ENCODE results near the gene SPNS2. TPM values are rescaled to one million over a fixed set of nuclear protein-coding genes. Genes with fewer than 3 reads are reported as not detected.

SPNS2 gene
- total RNA-seq, 3 donors from 2014 or later = 0.33 to 0.47 (median 0.46) TPM

GRCh38 chr17:4548721-4549531 lies 50.2 kb downstream of the SPNS2 start:
- DNase-seq = no peak
- no peaks in the 10 kb centered on the region for H3K9me3 Mint-ChIP-seq
- peaks cover 22% of the 10 kb centered on the region for H3K36me3 Mint-ChIP-seq (ENCODE audit: insufficient read depth)
- H3K27me3 Mint-ChIP-seq (ENCODE audit: low read depth) = no peaks in the 10 kb centered on the region
- H3K4me1 Mint-ChIP-seq (ENCODE audit: low read depth) = peaks cover 7% of the 10 kb centered on the region
- ATAC-seq = no peak
- no peak overlapping the region for H3K4me3 Mint-ChIP-seq

- Mint-ChIP-seq H3K9me3 (no peaks in the 10 kb centered on the region), H3K36me3 (ENCODE audit: insufficient read depth) (peaks cover 20% of the 10 kb centered on the region), H3K27me3 (ENCODE audit: low read depth) (no peaks in the 10 kb centered on the region), H3K4me1 (ENCODE audit: low read depth) (peaks cover 14% of the 10 kb centered on the region), H3K4me3 (no peak overlapping the region)
- no peak for DNase-seq
- no peak for ATAC-seq
Measured at GRCh38 chr17:4549781-4550533, 51.3 kb downstream of the SPNS2 start.

GRCh38 chr17:4550534-4551039 lies 51.9 kb downstream of the SPNS2 start:
- peaks cover 20% of the 10 kb centered on the region for H3K36me3 Mint-ChIP-seq (ENCODE audit: insufficient read depth)
- no peak overlapping the region for H3K4me3 Mint-ChIP-seq
- DNase-seq (no peak), ATAC-seq (no peak)
- H3K4me1 Mint-ChIP-seq (ENCODE audit: low read depth) = peaks cover 16% of the 10 kb centered on the region
- H3K9me3 Mint-ChIP-seq = no peaks in the 10 kb centered on the region
- no peaks in the 10 kb centered on the region for H3K27me3 Mint-ChIP-seq (ENCODE audit: low read depth)

GRCh38 chr17:4551141-4551540 lies 52.5 kb downstream of the SPNS2 start:
- ATAC-seq (no peak), DNase-seq (no peak)
- H3K27me3 Mint-ChIP-seq (ENCODE audit: low read depth) = no peaks in the 10 kb centered on the region
- no peak overlapping the region for H3K4me3 Mint-ChIP-seq
- peaks cover 22% of the 10 kb centered on the region for H3K4me1 Mint-ChIP-seq (ENCODE audit: low read depth)
- H3K9me3 Mint-ChIP-seq = no peaks in the 10 kb centered on the region
- peaks cover 20% of the 10 kb centered on the region for H3K36me3 Mint-ChIP-seq (ENCODE audit: insufficient read depth)

DNA sequence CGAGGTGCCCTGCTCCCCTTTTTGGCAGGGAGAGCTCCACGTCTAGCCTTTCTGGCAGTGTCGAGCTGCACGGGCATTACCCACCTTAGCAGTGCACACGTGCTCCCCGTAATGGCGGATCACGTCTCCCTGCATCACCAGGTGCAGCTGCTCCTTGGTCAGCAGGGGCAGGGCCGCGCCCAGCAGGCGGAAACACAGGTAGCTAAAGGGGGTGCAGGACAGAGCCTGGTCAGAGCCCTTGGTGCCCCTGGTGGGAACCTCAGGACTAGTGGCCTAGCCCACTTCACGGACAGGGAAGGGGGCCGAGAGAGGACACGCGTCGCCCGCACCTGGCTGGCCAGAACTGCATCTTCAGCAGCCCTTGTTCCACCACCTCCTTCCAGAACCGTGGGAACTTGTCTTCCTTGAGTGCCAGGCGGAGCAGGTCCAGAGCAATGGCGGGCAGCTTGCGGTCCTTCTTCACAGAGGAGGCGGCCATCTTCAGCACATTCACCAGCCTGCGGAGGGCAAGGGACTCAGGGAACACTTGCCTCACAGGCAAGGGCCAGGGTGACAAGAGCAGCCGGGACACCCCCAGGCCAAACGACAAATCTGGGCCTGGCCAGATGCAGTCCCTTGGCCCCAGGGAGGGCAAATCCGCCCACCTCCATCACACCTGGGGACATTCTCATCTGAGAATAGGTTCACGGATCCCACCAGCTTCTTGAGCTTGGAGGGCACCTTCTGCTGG lies 53.3 kb downstream of the SPNS2 start:
- Mint-ChIP-seq H3K27me3 (ENCODE audit: low read depth) (no peaks in the 10 kb centered on the region), H3K4me1 (ENCODE audit: low read depth) (peaks cover 25% of the 10 kb centered on the region), H3K36me3 (ENCODE audit: insufficient read depth) (peaks cover 14% of the 10 kb centered on the region), H3K9me3 (no peaks in the 10 kb centered on the region), H3K4me3 (no peak overlapping the region)
- ATAC-seq (no peak), DNase-seq (no peak)

DNA sequence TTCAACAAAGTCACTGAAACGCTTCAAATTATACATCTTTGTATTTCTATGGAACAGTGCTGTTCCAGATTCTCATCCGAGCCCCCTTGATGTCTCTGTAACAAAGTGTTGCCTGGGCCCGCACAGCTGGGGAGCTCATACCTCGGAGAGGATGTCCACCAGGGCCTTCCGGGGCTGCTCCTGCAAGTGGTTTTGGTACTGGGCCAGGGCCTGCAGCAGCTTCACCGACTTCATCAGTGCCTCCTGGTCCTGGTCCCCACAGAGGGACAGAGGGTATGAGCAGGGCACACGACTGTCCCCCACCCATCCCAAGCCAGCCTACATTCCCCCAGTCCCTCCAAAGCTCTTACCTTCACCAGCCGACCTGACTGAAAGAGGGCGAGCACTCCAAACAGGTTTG lies 55.0 kb downstream of the SPNS2 start:
- H3K27me3 Mint-ChIP-seq (ENCODE audit: low read depth) = no peaks in the 10 kb centered on the region
- H3K36me3 Mint-ChIP-seq (ENCODE audit: insufficient read depth) = peaks cover 9% of the 10 kb centered on the region
- H3K9me3 Mint-ChIP-seq = no peaks in the 10 kb centered on the region
- H3K4me3 Mint-ChIP-seq = peak overlapping the region; percentile 95
- no peak for ATAC-seq
- DNase-seq = no peak
- peaks cover 25% of the 10 kb centered on the region for H3K4me1 Mint-ChIP-seq (ENCODE audit: low read depth)

DNA sequence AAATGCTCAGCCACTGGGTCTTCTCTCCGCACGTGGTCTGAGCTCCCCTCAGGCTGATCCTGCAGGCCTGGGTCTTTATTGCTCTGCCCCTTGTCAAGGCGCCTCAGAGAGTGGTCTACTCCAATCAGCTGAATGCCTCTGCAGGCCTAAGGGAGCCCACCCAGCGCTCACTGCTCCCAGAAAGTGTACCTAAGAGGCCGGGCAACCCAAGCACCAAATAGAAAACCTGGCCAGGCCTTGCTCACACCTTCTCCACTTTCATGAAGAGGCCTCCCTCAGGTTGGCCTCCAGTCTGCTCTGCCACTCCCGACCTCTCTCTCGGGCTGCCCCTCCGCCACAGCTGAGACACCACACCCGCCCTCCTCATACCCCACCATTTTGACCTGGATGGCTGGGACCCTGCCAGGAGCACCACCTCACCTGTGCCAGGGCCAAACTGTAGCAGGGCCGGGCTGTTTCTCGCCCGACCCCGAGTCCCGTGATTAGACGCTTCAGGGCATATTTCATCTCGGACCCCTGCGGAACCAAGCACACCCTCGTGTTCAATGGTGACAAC lies 55.8 kb downstream of the SPNS2 start:
- peak; percentile 12 to 21 for ATAC-seq
- Mint-ChIP-seq H3K4me1 (ENCODE audit: low read depth) (peaks cover 25% of the 10 kb centered on the region), H3K27me3 (ENCODE audit: low read depth) (no peaks in the 10 kb centered on the region), H3K4me3 (peak overlapping the region; percentile 95), H3K9me3 (no peaks in the 10 kb centered on the region), H3K36me3 (ENCODE audit: insufficient read depth) (peaks cover 9% of the 10 kb centered on the region)
- no peak for DNase-seq

- peak; percentile 93 to 96 for ATAC-seq
Measured at GRCh38 chr17:4554997-4555799, 56.5 kb downstream of the SPNS2 start, which contains the start of gene MYBBP1A. MYBBP1A (minus strand) TSS chr17:4555384; CDS start chr17:4555324, 60 bp downstream.

DNA sequence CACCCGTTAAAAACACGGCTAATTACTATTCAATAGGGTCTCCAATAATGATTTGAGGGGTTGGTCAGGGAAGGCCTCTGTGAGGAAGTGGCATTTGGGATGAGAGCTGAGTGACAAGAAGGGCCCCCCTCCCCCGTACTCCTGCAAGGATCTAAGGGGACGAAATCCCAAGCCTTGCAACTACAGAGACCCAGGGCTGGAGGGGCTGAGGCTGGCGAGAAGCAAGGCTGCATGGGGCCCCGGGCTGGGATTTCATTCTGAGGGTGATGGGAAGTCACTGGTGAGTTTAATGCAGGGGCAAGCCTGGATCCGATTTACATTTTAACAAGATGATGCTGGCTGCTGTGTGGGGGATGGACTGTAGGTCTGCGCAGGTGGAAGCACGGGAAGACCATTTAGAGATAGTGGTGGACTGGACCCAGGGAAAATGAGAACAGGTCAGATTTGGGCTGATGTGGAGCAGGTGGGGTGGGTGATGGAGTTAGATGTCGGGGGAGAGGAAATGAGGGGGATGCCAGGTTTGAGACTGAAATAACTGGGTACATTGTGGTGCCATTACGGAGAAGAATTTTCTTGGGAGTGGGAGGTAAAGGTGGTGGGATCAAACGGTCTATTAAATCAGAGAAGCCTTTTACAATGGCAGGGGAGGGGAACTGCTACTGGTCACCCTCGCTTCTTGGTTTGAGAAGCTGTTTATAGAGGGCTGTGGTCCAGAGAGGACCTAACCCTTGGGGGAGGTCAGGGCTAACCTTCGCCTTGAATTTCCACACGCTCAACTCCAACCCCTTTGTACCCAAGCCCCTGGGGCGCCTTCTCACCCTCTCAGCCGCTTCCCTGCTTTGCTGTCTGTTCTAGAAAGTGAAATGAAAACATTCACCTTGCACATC lies 57.4 kb downstream of the SPNS2 start:
- no peaks in the 10 kb centered on the region for H3K27me3 Mint-ChIP-seq (ENCODE audit: low read depth)
- no peak for DNase-seq
- peaks cover 5% of the 10 kb centered on the region for H3K36me3 Mint-ChIP-seq (ENCODE audit: insufficient read depth)
- peaks cover 22% of the 10 kb centered on the region for H3K4me1 Mint-ChIP-seq (ENCODE audit: low read depth)
- peak overlapping the region; percentile 95 for H3K4me3 Mint-ChIP-seq
- no peaks in the 10 kb centered on the region for H3K9me3 Mint-ChIP-seq
- no peak for ATAC-seq

More at GRCh38 chr17:4554997-4555799, 56.5 kb downstream of the SPNS2 start, which contains the start of gene MYBBP1A:
- H3K36me3 Mint-ChIP-seq (ENCODE audit: insufficient read depth) = peaks cover 9% of the 10 kb centered on the region
- H3K27me3 Mint-ChIP-seq (ENCODE audit: low read depth) = no peaks in the 10 kb centered on the region
- peak within 1 kb of the TSS; percentile 95 for H3K4me3 Mint-ChIP-seq
- no peaks in the 10 kb centered on the region for H3K9me3 Mint-ChIP-seq
- peaks cover 25% of the 10 kb centered on the region for H3K4me1 Mint-ChIP-seq (ENCODE audit: low read depth)
- DNase-seq = peak; percentile 97

- Mint-ChIP-seq H3K4me1 (ENCODE audit: low read depth) (peaks cover 25% of the 10 kb centered on the region), H3K4me3 (no peak overlapping the region)
Measured at GRCh38 chr17:4556996-4557395, 58.3 kb downstream of the SPNS2 start.

GRCh38 chr17:4557626-4558346 lies 59.1 kb downstream of the SPNS2 start:
- Mint-ChIP-seq H3K4me3 (no peak overlapping the region), H3K27me3 (ENCODE audit: low read depth) (no peaks in the 10 kb centered on the region), H3K9me3 (no peaks in the 10 kb centered on the region), H3K4me1 (ENCODE audit: low read depth) (peaks cover 33% of the 10 kb centered on the region), H3K36me3 (ENCODE audit: insufficient read depth) (peaks cover 3% of the 10 kb centered on the region)
- no peak for DNase-seq
- no peak for ATAC-seq

More at GRCh38 chr17:4556996-4557395, 58.3 kb downstream of the SPNS2 start:
- Mint-ChIP-seq H3K36me3 (ENCODE audit: insufficient read depth) (peaks cover 3% of the 10 kb centered on the region), H3K9me3 (no peaks in the 10 kb centered on the region), H3K27me3 (ENCODE audit: low read depth) (no peaks in the 10 kb centered on the region)
- DNase-seq (no peak), ATAC-seq (no peak)

DNA sequence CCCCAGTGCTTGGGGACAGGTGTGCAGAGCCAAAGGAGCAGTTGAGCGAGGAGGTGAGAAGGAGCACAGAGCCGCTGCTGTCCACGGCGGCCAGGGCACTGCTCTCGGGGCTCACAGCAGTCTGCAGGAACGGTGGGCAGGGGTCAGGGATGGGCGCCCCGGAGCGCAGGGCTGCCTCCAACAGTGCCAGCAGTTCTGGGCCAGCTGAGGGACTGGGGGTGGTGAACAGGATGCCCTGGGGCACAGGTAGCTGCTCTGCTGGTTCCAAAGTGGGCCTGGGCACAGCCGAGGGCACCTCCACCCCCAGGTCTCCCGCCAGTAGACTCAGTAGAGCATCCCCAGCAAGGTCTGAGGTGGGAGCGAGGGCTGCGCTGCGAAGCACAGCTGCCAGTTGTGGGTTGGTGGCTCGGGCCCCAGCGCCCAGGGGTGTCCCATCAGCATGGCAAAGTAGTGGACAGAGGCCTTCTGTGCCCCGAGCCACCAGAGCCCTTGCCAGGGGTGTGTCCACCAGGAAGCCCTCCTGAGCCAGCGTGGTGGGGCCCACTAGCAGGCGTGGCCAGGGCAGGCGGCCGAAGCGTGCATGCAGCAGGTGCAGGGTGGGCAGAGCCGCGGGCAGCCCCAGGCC lies 59.8 kb downstream of the SPNS2 start:
- Mint-ChIP-seq H3K4me3 (no peak overlapping the region), H3K27me3 (ENCODE audit: low read depth) (no peaks in the 10 kb centered on the region), H3K4me1 (ENCODE audit: low read depth) (peaks cover 39% of the 10 kb centered on the region), H3K36me3 (ENCODE audit: insufficient read depth) (peaks cover 3% of the 10 kb centered on the region), H3K9me3 (no peaks in the 10 kb centered on the region)
- no peak for ATAC-seq
- DNase-seq = no peak
